Spinal cord (tissue), 10 donors: ENCODE measurements around the gene HDAC6. TPM values are rescaled to one million over a fixed set of nuclear protein-coding genes. Genes with fewer than 3 reads are reported as not detected.
A peak's percentile ranks its signal among the peaks of the same experiment; 100 is the strongest.

Experiments
- DNase-seq, 6 donors: peaks; one replicate each; pipeline versions ENCODE4 v3.0.0 to v3.0.0-alpha.2; 2013 to 2015; ENCODE audit warnings: low spot score in 6 of 6, low read depth in 4 of 6
- H3K27ac ChIP-seq: one replicate; pipeline ENCODE4 v1.5.1; 2013; ENCODE audit warnings: low read depth, low read length, control low read depth
- H3K27me3 ChIP-seq: one replicate; pipeline ENCODE4 v1.6.1; 2013; ENCODE audit warnings: low read length; ENCODE audit not compliant: control insufficient read depth, insufficient read depth
- H3K36me3 ChIP-seq: one replicate; pipeline ENCODE4 v1.6.1; 2013; ENCODE audit warnings: low read length; ENCODE audit not compliant: control insufficient read depth, insufficient read depth
- H3K4me1 ChIP-seq: one replicate; pipeline ENCODE4 v1.6.1; 2013; ENCODE audit warnings: low read length; ENCODE audit not compliant: control insufficient read depth, insufficient read depth
- H3K4me3 ChIP-seq: one replicate; pipeline ENCODE4 v1.5.1; 2013; ENCODE audit warnings: low read depth, low read length, control low read depth
- H3K9me3 ChIP-seq: one replicate; pipeline ENCODE4 v1.6.1; 2013; ENCODE audit warnings: low read length; ENCODE audit not compliant: control insufficient read depth, insufficient read depth
- WGBS: methylation state at CpG from one replicate; pipeline ENCODE4 v1.1.5; 2013; ENCODE audit warnings: missing lambda C conversion rate; ENCODE audit not compliant: insufficient coverage; 5-methylcytosine and 5-hydroxymethylcytosine counted together
- polyA plus RNA-seq, 2 donors: library from polyadenylated mRNA; unstranded; fragments of 120-200 nt; gene quantifications; one replicate each; pipeline ENCODE4 v1.2.1, GENCODE V29; 2013; ENCODE audit not compliant: insufficient read length in 2 of 2
- total RNA-seq, 2 donors: library from RNA; depleted of rRNA in 1 of 2; stranded (reverse); fragments of 120-200 nt in 1 of 2; fragments of >200 nt in 1 of 2; gene quantifications; one replicate each; pipeline versions ENCODE4 v1.2.3 to v1.2.4, GENCODE V29; 2013 to 2014
- donor health status: healthy.

Gene HDAC6
- total and polyA plus RNA-seq, 4 donors = 63.9 to 194 (median 145) TPM

GRCh38 chrX:48794911-48795515 is 6.9 kb upstream of the HDAC6 start:
- Histone ChIP-seq H3K27me3 (no peaks in the 10 kb centered on the region), H3K4me1 (no peaks in the 10 kb centered on the region), H3K9me3 (no peaks in the 10 kb centered on the region), H3K36me3 (no peaks in the 10 kb centered on the region), H3K27ac (no peak overlapping the region), H3K4me3 (no peak overlapping the region)
- no peak for DNase-seq
- WGBS = 58% methylated on average over 6 of the region's 8 CpGs

- no peaks in the 10 kb centered on the region for H3K36me3 ChIP-seq
- peaks cover 15% of the 10 kb centered on the region for H3K4me1 ChIP-seq
- H3K9me3 ChIP-seq = no peaks in the 10 kb centered on the region
- H3K27ac ChIP-seq = no peak overlapping the region
- H3K27me3 ChIP-seq = no peaks in the 10 kb centered on the region
- no peak overlapping the region for H3K4me3 ChIP-seq
- no peak for DNase-seq
- whole genome bisulfite sequencing = 80% methylated on average over 2 of the region's 2 CpGs
Observed at GRCh38 chrX:48798318-48798717, 3.5 kb upstream of the HDAC6 start.

- H3K27ac ChIP-seq = peak overlapping the region; percentile 97
- peaks cover 15% of the 10 kb centered on the region for H3K4me1 ChIP-seq
- H3K4me3 ChIP-seq = peak overlapping the region; percentile 77
- no peaks in the 10 kb centered on the region for H3K27me3 ChIP-seq
- DNase-seq = peak in 1 of 6 donors; percentile 9
- 44% methylated on average over 13 of the region's 17 CpGs for WGBS
- H3K9me3 ChIP-seq = no peaks in the 10 kb centered on the region
- H3K36me3 ChIP-seq = peaks cover 7% of the 10 kb centered on the region
Observed at GRCh38 chrX:48800574-48801279, 1.1 kb upstream of the HDAC6 start.

GRCh38 chrX:48802089-48802904 is 430 bp downstream of the HDAC6 start:
- Histone ChIP-seq H3K9me3 (no peaks in the 10 kb centered on the region), H3K27me3 (no peaks in the 10 kb centered on the region), H3K4me1 (peaks cover 15% of the 10 kb centered on the region), H3K27ac (peak overlapping the region; percentile 91), H3K36me3 (peaks cover 7% of the 10 kb centered on the region), H3K4me3 (peak overlapping the region; percentile 63)
- 23% methylated on average over 28 of the region's 40 CpGs for WGBS
- DNase-seq = peak in 5 of 6 donors; percentile 23 to 88 (median 39)

- H3K27ac ChIP-seq = peak overlapping the region; percentile 91
- 70% methylated on average over 3 of the region's 4 CpGs for WGBS
- peaks cover 15% of the 10 kb centered on the region for H3K4me1 ChIP-seq
- no peaks in the 10 kb centered on the region for H3K27me3 ChIP-seq
- DNase-seq = no peak
- H3K9me3 ChIP-seq = no peaks in the 10 kb centered on the region
- H3K36me3 ChIP-seq = peaks cover 7% of the 10 kb centered on the region
- peak overlapping the region; percentile 63 for H3K4me3 ChIP-seq
Observed at GRCh38 chrX:48802905-48803200, 986 bp downstream of the HDAC6 start.

- WGBS = 88% methylated on average over 4 of the region's 4 CpGs
- H3K27ac ChIP-seq = no peak overlapping the region
- no peak for DNase-seq
- H3K4me1 ChIP-seq = peaks cover 11% of the 10 kb centered on the region
- no peaks in the 10 kb centered on the region for H3K9me3 ChIP-seq
- no peaks in the 10 kb centered on the region for H3K27me3 ChIP-seq
- H3K36me3 ChIP-seq = peaks cover 11% of the 10 kb centered on the region
- H3K4me3 ChIP-seq = no peak overlapping the region
Observed at GRCh38 chrX:48806081-48806480, 4.2 kb downstream of the HDAC6 start.

GRCh38 chrX:48813644-48814043 is 11.8 kb downstream of the HDAC6 start:
- no peak for DNase-seq
- H3K4me3 ChIP-seq = no peak overlapping the region
- H3K9me3 ChIP-seq = no peaks in the 10 kb centered on the region
- WGBS = 86% methylated on average over 2 of the region's 8 CpGs
- H3K36me3 ChIP-seq = peaks cover 40% of the 10 kb centered on the region
- no peaks in the 10 kb centered on the region for H3K27me3 ChIP-seq
- no peak overlapping the region for H3K27ac ChIP-seq
- no peaks in the 10 kb centered on the region for H3K4me1 ChIP-seq

- DNase-seq = no peak
- Histone ChIP-seq H3K27ac (no peak overlapping the region), H3K9me3 (no peaks in the 10 kb centered on the region), H3K4me1 (no peaks in the 10 kb centered on the region), H3K4me3 (no peak overlapping the region), H3K27me3 (no peaks in the 10 kb centered on the region), H3K36me3 (peaks cover 41% of the 10 kb centered on the region)
- 87% methylated on average over 8 of the region's 8 CpGs for WGBS
Observed at GRCh38 chrX:48814722-48815121, 12.9 kb downstream of the HDAC6 start.

- no peaks in the 10 kb centered on the region for H3K27me3 ChIP-seq
- 86% methylated on average over 4 of the region's 8 CpGs for WGBS
- H3K36me3 ChIP-seq = peaks cover 45% of the 10 kb centered on the region
Observed at GRCh38 chrX:48815266-48815665, 13.4 kb downstream of the HDAC6 start.

More at GRCh38 chrX:48815266-48815665, 13.4 kb downstream of the HDAC6 start:
- no peak for DNase-seq
- Histone ChIP-seq H3K27ac (no peak overlapping the region), H3K9me3 (no peaks in the 10 kb centered on the region), H3K4me1 (no peaks in the 10 kb centered on the region), H3K4me3 (no peak overlapping the region)
